ENCODE results near the gene NPHP4.

NPHP4 gene

GRCh38 chr1:5888606-5889211 lies 103.5 kb downstream of the NPHP4 start:
- H3K4me3 Mint-ChIP-seq = peak overlapping the region in 1 of 3 experiments; percentile 38
- peaks cover 25% of the 10 kb centered on the region for H3K36me3 Mint-ChIP-seq (ENCODE audit: low read depth)
- TF ChIP-seq CTCF (IDR thresholded peaks at IDR 0.05; ENCODE audit: unreplicated experiment in 3 of 3) = no peak
- H3K27ac Mint-ChIP-seq = peak overlapping the region in 1 of 3 experiments; percentile 28
- H3K4me1 Mint-ChIP-seq = peaks cover 39% of the 10 kb centered on the region
- H3K9me3 Mint-ChIP-seq = no peaks in the 10 kb centered on the region
- H3K27me3 Mint-ChIP-seq (ENCODE audit: low read depth) = peaks cover 5% of the 10 kb centered on the region

- Mint-ChIP-seq H3K4me3 (no peak overlapping the region), H3K9me3 (no peaks in the 10 kb centered on the region), H3K27me3 (ENCODE audit: low read depth) (peaks cover 5% of the 10 kb centered on the region), H3K27ac (peak overlapping the region in 1 of 3 experiments; percentile 90), H3K36me3 (ENCODE audit: low read depth) (peaks cover 25% of the 10 kb centered on the region), H3K4me1 (peaks cover 39% of the 10 kb centered on the region)
- TF ChIP-seq CTCF (IDR thresholded peaks at IDR 0.05; ENCODE audit: unreplicated experiment in 3 of 3) = no peak
Observed at GRCh38 chr1:5887971-5888361, 104.3 kb downstream of the NPHP4 start.

- Mint-ChIP-seq H3K9me3 (no peaks in the 10 kb centered on the region), H3K27ac (peak overlapping the region in 2 of 3 experiments; percentile 73 to 90), H3K36me3 (ENCODE audit: low read depth) (peaks cover 25% of the 10 kb centered on the region), H3K27me3 (ENCODE audit: low read depth) (peaks cover 5% of the 10 kb centered on the region), H3K4me1 (peaks cover 39% of the 10 kb centered on the region), H3K4me3 (no peak overlapping the region)
- TF ChIP-seq CTCF (IDR thresholded peaks at IDR 0.05; ENCODE audit: unreplicated experiment in 3 of 3) = no peak
Observed at GRCh38 chr1:5887349-5887970, 104.8 kb downstream of the NPHP4 start.

- TF ChIP-seq CTCF (IDR thresholded peaks at IDR 0.05; ENCODE audit: unreplicated experiment in 3 of 3) = no peak
- no peak overlapping the region for H3K27ac Mint-ChIP-seq
- H3K36me3 Mint-ChIP-seq (ENCODE audit: low read depth) = peaks cover 28% of the 10 kb centered on the region
- H3K4me3 Mint-ChIP-seq = no peak overlapping the region
- no peaks in the 10 kb centered on the region for H3K9me3 Mint-ChIP-seq
- peaks cover 39% of the 10 kb centered on the region for H3K4me1 Mint-ChIP-seq
- peaks cover 5% of the 10 kb centered on the region for H3K27me3 Mint-ChIP-seq (ENCODE audit: low read depth)
Observed at GRCh38 chr1:5886541-5887348, 105.5 kb downstream of the NPHP4 start.

- peaks cover 24% of the 10 kb centered on the region for H3K36me3 Mint-ChIP-seq (ENCODE audit: low read depth)
- no peak overlapping the region for H3K4me3 Mint-ChIP-seq
- no peaks in the 10 kb centered on the region for H3K9me3 Mint-ChIP-seq
- TF ChIP-seq CTCF (IDR thresholded peaks at IDR 0.05; ENCODE audit: unreplicated experiment in 3 of 3) = no peak
- peaks cover 32% of the 10 kb centered on the region for H3K4me1 Mint-ChIP-seq
- peaks cover 5% of the 10 kb centered on the region for H3K27me3 Mint-ChIP-seq (ENCODE audit: low read depth)
- no peak overlapping the region for H3K27ac Mint-ChIP-seq
Observed at GRCh38 chr1:5886140-5886483, 106.1 kb downstream of the NPHP4 start.

Measured in nephron (organoid).